AG09319 (cell line): ENCODE measurements around the gene KCNAB2.

ENCODE experiments used
- DNase-seq: peaks from one replicate; pipeline ENCODE4 v3.0.0-alpha.2; 2010; ENCODE audit warnings: low read depth; ENCODE audit errors: extremely low read depth
- TF ChIP-seq, protein P1 (sequence below): IDR thresholded peaks from 2 replicates; pipeline ENCODE4 v1.5.1; 2011; ENCODE audit warnings: low read depth, mild to moderate bottlenecking, inconsistent platforms, low read length, moderate library complexity

KCNAB2 gene

GRCh38 chr1:6028042-6028850 lies 17.4 kb upstream of the KCNAB2 start:
- TF ChIP-seq, protein P1, sequence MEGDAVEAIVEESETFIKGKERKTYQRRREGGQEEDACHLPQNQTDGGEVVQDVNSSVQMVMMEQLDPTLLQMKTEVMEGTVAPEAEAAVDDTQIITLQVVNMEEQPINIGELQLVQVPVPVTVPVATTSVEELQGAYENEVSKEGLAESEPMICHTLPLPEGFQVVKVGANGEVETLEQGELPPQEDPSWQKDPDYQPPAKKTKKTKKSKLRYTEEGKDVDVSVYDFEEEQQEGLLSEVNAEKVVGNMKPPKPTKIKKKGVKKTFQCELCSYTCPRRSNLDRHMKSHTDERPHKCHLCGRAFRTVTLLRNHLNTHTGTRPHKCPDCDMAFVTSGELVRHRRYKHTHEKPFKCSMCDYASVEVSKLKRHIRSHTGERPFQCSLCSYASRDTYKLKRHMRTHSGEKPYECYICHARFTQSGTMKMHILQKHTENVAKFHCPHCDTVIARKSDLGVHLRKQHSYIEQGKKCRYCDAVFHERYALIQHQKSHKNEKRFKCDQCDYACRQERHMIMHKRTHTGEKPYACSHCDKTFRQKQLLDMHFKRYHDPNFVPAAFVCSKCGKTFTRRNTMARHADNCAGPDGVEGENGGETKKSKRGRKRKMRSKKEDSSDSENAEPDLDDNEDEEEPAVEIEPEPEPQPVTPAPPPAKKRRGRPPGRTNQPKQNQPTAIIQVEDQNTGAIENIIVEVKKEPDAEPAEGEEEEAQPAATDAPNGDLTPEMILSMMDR: no peak
- DNase-seq: no peak

GRCh38 chr1:6029351-6029750 lies 16.3 kb upstream of the KCNAB2 start:
- TF ChIP-seq, protein P1: no peak
- DNase-seq: no peak

DNA sequence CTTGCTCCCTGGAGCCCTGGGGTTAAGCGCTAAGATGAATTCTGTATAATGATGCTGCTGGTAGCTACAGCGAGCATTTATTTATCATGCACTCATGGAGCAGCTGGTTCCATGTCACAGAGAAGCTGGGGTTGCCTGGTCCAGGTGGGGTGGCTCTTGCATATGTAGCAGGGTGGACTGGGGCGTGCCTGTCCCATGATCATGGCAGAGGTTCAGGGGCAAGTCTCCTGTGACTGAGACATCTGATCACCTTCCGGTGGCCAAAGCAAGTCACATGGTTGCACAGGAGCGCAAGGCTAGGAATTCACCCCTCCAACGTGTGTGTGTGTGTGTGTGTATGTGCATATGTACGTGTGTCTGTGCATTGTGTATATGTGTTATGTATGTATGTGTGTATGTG lies 15.6 kb upstream of the KCNAB2 start:
- TF ChIP-seq, protein P1: no peak
- DNase-seq: no peak

DNA sequence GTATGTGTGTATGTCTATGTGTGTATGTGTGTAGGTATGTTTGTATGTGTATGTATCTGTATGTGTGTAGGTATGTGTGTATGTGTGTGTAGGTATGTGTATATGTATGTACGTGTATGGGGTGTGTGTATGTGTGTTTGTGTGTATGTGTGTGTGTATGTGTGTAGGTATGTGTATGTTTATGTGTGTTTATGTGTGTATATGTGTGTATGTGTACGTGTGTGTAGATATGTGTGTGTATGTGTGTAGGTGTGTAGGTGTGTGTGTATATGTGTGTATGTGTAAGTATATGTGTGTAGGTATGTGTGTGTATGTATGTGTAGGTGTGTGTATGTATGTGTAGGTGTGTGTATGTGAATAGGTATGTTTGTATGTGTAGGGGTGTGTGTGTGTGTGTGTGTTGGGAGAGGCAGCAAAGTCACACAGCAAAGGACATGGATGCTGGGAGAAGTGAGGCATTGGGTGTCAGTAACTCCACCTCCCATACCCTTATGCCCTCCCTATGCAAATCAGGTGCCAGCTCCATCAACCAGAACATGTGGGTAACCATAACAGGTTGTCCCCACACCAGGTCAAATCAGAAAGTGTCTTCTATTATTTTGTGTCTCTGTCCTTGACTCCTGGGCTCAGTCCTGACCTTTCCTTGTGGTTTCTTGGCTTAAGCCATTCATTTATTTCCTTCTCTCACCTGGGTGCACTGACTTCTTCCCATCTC lies 15.0 kb upstream of the KCNAB2 start:
- TF ChIP-seq, protein P1: no peak

GRCh38 chr1:6033124-6033523 lies 12.6 kb upstream of the KCNAB2 start:
- TF ChIP-seq, protein P1: no peak

More for the DNA sequence above, 15.0 kb upstream of the KCNAB2 start:
- no peak for DNase-seq

GRCh38 chr1:6033986-6034749 lies 11.5 kb upstream of the KCNAB2 start:
- TF ChIP-seq, protein P1: peak; percentile 59
- DNase-seq: no peak

More at GRCh38 chr1:6033124-6033523, 12.6 kb upstream of the KCNAB2 start:
- no peak for DNase-seq
